Lower leg skin (tissue), 4 donors: ENCODE results near the gene SIGLEC1. TPM values are rescaled to one million over a fixed set of nuclear protein-coding genes. Genes with fewer than 3 reads are reported as not detected.

ENCODE experiments used
- DNase-seq, 2 donors: peaks; one replicate each; pipeline ENCODE4 v3.0.0-alpha.2; 2019; ENCODE audit warnings: low spot score in 2 of 2
- H3K4me3 ChIP-seq: fragments of 200-600 bp; sonication (generic); 2 replicates; pipeline ENCODE4 v1.5.1; 2017; ENCODE audit warnings: mild to moderate bottlenecking, low read depth; ENCODE audit not compliant: poor library complexity, severe bottlenecking
- POLR2A ChIP-seq, 2 donors: fragments of 450-650 bp; IDR thresholded peaks; one replicate each; pipeline ENCODE4 v1.6.1; 2016 to 2017; ENCODE audit warnings: antibody characterized with exemption in 2 of 2, mild to moderate bottlenecking in 1 of 2, moderate library complexity in 1 of 2
- whole genome bisulfite sequencing, 2 donors: methylation state at CpG; one replicate each; pipeline ENCODE4 v1.1.5; 2018; 5-methylcytosine and 5-hydroxymethylcytosine counted together
- intact Hi-C: fragments of 100-400 bp; cut with DNase I; formaldehyde crosslinking; loops from one replicate; pipeline ENCODE4 v1.15.0; 2023; ENCODE audit warnings: low total_unique reads
- total RNA-seq, 4 donors: library from RNA; depleted of rRNA; stranded (reverse); fragments of >200 nt; gene quantifications; one replicate each; pipeline ENCODE4 v1.1.0, GENCODE V29; 2016
- TF ChIP-seq, protein P1 (sequence below), 3 donors: fragments of 450-650 bp; IDR thresholded peaks; one replicate each; pipeline ENCODE4 v1.5.1; 2016; ENCODE audit warnings: antibody characterized with exemption in 3 of 3, mild to moderate bottlenecking in 3 of 3, moderate library complexity in 2 of 3

The SIGLEC1 gene
- total RNA-seq, 4 donors from 2014 or later: 0.42 to 2.9 (median 1.0) TPM

DNA sequence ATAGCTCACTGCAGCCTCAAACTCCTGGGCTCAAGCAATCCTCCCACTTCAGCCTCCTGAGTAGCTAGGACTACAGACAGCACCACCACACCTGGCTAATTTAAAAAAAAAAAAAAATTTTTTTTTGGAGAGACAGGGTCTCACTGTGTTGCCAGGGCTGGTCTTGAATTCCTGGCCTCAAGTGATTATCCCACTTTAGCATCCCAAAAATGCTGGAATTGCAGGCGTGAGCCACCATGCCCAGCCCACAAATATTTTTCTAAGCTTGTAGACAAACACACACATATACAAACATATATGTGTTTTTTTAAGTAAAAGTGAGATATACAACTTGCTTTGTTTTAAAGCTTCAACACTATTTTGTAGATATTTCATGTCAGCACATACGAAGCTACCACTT, 30.9 kb upstream of the SIGLEC1 start:
- 71 to 93% methylated on average over 2 of the region's 2 CpGs for WGBS, 2 donors

DNA sequence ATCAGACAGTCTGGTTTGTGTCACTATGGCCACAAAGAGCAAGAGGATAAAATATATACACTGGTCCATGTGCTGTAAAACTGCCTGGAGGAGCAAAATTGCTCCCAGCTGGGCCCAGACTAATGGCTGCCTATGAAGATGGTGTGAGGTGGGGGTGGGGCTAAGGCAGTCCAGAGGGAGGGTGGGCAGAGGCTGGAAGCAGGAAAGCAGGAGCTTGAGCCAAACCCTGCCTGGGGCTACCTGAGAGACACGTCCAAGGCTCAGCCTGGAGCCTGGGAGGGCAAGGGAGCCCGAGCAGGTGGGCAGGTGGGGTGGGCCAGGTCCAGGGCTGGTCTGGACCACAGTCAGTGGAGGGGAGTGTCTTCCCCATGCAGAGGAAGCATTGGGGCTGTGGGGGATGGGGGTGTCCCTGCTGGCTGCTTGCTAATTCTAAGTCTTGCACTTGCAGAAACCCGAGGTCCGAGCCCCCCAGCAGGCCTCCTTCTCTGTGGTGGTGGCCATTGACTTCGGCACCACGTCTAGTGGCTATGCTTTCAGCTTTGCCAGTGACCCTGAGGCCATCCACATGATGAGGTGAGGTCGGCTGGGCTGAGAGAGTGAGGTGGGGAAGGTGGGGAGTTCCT, 29.5 kb upstream of the SIGLEC1 start:
- WGBS, 2 donors: 67 to 81% methylated on average over 7 of the region's 7 CpGs
- no peak for DNase-seq
- TF ChIP-seq, protein P1, sequence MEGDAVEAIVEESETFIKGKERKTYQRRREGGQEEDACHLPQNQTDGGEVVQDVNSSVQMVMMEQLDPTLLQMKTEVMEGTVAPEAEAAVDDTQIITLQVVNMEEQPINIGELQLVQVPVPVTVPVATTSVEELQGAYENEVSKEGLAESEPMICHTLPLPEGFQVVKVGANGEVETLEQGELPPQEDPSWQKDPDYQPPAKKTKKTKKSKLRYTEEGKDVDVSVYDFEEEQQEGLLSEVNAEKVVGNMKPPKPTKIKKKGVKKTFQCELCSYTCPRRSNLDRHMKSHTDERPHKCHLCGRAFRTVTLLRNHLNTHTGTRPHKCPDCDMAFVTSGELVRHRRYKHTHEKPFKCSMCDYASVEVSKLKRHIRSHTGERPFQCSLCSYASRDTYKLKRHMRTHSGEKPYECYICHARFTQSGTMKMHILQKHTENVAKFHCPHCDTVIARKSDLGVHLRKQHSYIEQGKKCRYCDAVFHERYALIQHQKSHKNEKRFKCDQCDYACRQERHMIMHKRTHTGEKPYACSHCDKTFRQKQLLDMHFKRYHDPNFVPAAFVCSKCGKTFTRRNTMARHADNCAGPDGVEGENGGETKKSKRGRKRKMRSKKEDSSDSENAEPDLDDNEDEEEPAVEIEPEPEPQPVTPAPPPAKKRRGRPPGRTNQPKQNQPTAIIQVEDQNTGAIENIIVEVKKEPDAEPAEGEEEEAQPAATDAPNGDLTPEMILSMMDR (IDR thresholded peaks at IDR 0.05): no peak
- TF ChIP-seq POLR2A (IDR thresholded peaks at IDR 0.05): no peak
- intact Hi-C loops: no loop called here
- H3K4me3 ChIP-seq: no peak overlapping the region

More for the DNA sequence above, 30.9 kb upstream of the SIGLEC1 start:
- DNase-seq: no peak
- TF ChIP-seq, protein P1 (IDR thresholded peaks at IDR 0.05): no peak
- no peak for TF ChIP-seq POLR2A (IDR thresholded peaks at IDR 0.05)
- intact Hi-C loops: no loop called here
- H3K4me3 ChIP-seq: no peak overlapping the region

DNA sequence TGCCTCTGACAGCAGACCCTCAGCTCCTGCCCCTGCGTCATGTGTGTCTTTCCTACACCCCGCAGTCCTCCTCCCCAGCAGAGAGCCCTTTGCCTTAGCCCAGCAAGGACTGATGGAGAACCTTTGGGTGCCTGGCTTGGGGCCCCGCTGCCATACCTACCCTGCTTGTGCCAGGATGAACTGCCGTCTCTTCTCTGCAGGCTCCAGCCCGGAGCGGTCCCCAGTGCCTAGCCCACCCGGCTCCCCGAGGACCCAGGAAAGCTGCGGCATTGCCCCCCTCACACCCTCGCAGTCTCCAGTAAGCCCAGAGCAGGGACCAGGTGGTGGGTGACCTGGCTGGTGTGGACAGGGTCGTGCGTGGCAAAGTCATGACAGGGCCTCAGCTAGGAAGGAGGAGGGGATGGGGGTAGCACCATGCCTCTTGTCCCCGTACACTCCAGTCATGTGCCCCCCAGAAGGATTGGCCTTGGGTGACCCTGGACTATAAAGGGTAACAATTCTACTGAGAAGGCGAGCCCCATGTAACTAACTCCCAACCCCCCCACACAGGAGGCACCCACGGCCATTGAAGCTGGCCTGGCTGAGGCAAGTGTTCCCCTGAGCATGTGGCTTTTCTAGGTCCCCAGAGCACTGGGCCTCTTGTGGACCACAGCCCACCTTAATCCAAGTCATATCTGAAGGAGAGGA, 28.4 kb upstream of the SIGLEC1 start:
- intact Hi-C loops: no loop called here
- TF ChIP-seq, protein P1 (IDR thresholded peaks at IDR 0.05): no peak
- TF ChIP-seq POLR2A (IDR thresholded peaks at IDR 0.05): no peak
- 91 to 95% methylated on average over 15 of the region's 15 CpGs for WGBS, 2 donors
- H3K4me3 ChIP-seq: no peak overlapping the region
- DNase-seq: no peak

DNA sequence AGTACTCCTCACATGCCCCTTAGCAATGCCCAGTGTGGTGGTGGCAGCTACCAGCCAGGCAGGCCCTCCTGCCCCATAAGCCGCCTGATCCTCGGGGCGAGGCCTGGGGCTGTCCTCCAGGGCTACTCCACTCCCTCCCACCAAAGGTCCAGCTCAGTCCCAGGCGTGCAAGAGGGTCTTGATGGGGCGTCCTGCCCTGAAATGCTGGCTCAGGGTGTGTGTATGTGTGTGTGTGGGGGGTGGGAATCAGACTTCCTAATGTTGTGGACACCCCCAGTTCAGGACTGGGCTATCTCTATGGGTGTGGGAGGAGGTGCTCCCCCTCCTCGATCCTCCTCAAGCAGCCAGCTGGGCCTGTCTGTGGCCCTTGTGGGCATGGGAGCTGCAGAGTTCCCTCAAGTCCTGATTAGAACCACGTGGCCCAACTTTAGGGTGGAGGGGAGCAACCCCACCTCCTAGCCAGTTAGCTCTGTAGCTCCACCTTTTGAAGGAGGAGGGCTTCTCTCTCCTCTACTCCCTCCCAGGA, 27.6 kb upstream of the SIGLEC1 start:
- intact Hi-C loops: no loop called here
- no peak for DNase-seq
- TF ChIP-seq, protein P1 (IDR thresholded peaks at IDR 0.05): no peak
- no peak for TF ChIP-seq POLR2A (IDR thresholded peaks at IDR 0.05)
- WGBS, 2 donors: 29 to 75% methylated on average over 2 to 7 of the region's 7 CpGs
- H3K4me3 ChIP-seq: no peak overlapping the region

DNA sequence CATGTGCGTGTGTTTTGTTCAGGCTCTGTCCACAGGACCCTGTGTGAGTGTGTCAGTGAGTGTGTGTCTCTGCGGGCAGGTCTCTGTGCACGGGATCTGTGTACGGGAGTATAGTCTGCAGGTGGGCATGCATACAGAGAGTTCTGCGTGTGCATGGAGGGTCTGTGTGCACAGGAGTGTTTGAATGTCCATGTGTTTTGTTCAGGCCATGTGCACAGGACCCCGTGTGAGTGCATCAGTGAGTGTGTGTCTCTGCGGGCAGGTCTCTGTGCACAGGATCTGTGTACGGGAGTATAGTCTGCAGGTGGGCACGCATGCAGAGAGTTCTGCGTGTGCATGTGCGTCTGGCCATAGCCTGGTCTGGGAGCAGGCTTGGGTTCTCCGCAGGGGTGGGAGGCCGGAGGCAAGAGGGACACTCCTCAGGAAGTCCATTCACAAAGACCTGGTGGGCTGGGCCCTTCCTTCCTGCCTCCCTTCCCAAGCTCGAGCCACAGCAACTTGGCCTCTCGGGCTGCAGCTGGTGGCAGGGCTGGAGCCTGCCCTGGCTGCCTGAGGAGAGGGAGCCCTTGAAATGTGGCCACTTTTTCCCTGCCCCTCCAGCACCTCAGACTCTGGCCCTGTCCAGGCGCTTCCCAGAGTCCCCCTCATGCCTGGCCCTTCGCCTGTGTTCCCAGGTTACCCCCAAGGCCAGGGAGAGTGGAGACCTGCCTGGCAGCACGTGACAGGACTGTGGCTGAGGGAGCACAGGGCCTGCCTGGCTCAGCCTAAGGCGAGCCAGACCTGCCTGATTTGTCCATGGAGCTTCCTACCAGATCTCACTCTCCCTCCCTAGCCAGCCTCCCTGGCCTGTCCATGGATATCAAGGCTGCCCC, 26.9 kb upstream of the SIGLEC1 start:
- no peak overlapping the region for H3K4me3 ChIP-seq
- no peak for TF ChIP-seq POLR2A (IDR thresholded peaks at IDR 0.05)
- TF ChIP-seq, protein P1 (IDR thresholded peaks at IDR 0.05): no peak
- DNase-seq: peak in 1 of 2 donors; percentile 86
- 73 to 77% methylated on average over 16 to 19 of the region's 19 CpGs for WGBS, 2 donors
- intact Hi-C loops: no loop called here
